Measurements from ENCODE around the gene ZNF273.
"Not testable (repeated sequence)": the region's sequence is repeated elsewhere in the genome, so short reads cannot be mapped to it uniquely, and the experiment has no call there.

The ZNF273 gene

GRCh38 chr7:64902806-64903721 is at the start of gene ZNF273:
Gene ZNF273 (plus strand): TSS chr7:64903273. CDS start chr7:64903318, 45 bp downstream.
- WGBS (ENCODE audit: insufficient coverage, insufficient read length) = no CpG with 5 or more reads among the region's 34 CpGs
- Histone ChIP-seq H3K36me3 (ENCODE audit: control insufficient read depth, insufficient read depth, low read length) (no peaks in the 10 kb centered on the region), H3K27me3 (ENCODE audit: control insufficient read depth, insufficient read depth, low read length) (no peaks in the 10 kb centered on the region), H3K4me3 (ENCODE audit: low read length) (peak within 1 kb of the TSS; percentile 93), H3K27ac (ENCODE audit: low read length) (no peak within 1 kb of the TSS), H3K4me1 (ENCODE audit: control insufficient read depth, insufficient read depth, low read length) (no peaks in the 10 kb centered on the region), H3K9me3 (ENCODE audit: control insufficient read depth, insufficient read depth, low read length) (no peaks in the 10 kb centered on the region)
- DNase-seq (ENCODE audit: low read depth, low spot score) = peak; percentile 81

- Histone ChIP-seq H3K27me3 (ENCODE audit: control insufficient read depth, insufficient read depth, low read length) (no peaks in the 10 kb centered on the region), H3K4me3 (ENCODE audit: low read length) (no peak overlapping the region), H3K36me3 (ENCODE audit: control insufficient read depth, insufficient read depth, low read length) (no peaks in the 10 kb centered on the region), H3K27ac (ENCODE audit: low read length) (no peak overlapping the region), H3K9me3 (ENCODE audit: control insufficient read depth, insufficient read depth, low read length) (no peaks in the 10 kb centered on the region), H3K4me1 (ENCODE audit: control insufficient read depth, insufficient read depth, low read length) (no peaks in the 10 kb centered on the region)
- no peak for DNase-seq (ENCODE audit: low read depth, low spot score)
- no CpG with 5 or more reads among the region's 4 CpGs for WGBS (ENCODE audit: insufficient coverage, insufficient read length)
Measured at GRCh38 chr7:64853679-64854078, 49.4 kb upstream of the ZNF273 start.

GRCh38 chr7:64854969-64855368 is 48.1 kb upstream of the ZNF273 start:
- no peak for DNase-seq (ENCODE audit: low read depth, low spot score)
- WGBS (ENCODE audit: insufficient coverage, insufficient read length) = no CpG with 5 or more reads among the region's 1 CpG
- no peaks in the 10 kb centered on the region for H3K36me3 ChIP-seq (ENCODE audit: control insufficient read depth, insufficient read depth, low read length)

GRCh38 chr7:64863021-64863420 is 40.1 kb upstream of the ZNF273 start:
- no CpG with 5 or more reads among the region's 9 CpGs for WGBS (ENCODE audit: insufficient coverage, insufficient read length)
- peaks cover 2% of the 10 kb centered on the region for H3K9me3 ChIP-seq (ENCODE audit: control insufficient read depth, insufficient read depth, low read length)
- H3K27ac ChIP-seq (ENCODE audit: low read length) = no peak overlapping the region
- no peaks in the 10 kb centered on the region; the same call in 1 of the 2 replicates for H3K36me3 ChIP-seq (ENCODE audit: control insufficient read depth, insufficient read depth, low read length)
- DNase-seq (ENCODE audit: low read depth, low spot score) = no peak
- H3K4me1 ChIP-seq (ENCODE audit: control insufficient read depth, insufficient read depth, low read length) = no peaks in the 10 kb centered on the region
- no peaks in the 10 kb centered on the region for H3K27me3 ChIP-seq (ENCODE audit: control insufficient read depth, insufficient read depth, low read length)
- no peak overlapping the region for H3K4me3 ChIP-seq (ENCODE audit: low read length)

More at GRCh38 chr7:64854969-64855368, 48.1 kb upstream of the ZNF273 start:
- Histone ChIP-seq H3K27ac (ENCODE audit: low read length) (no peak overlapping the region), H3K27me3 (ENCODE audit: control insufficient read depth, insufficient read depth, low read length) (no peaks in the 10 kb centered on the region), H3K4me3 (ENCODE audit: low read length) (no peak overlapping the region), H3K9me3 (ENCODE audit: control insufficient read depth, insufficient read depth, low read length) (no peaks in the 10 kb centered on the region), H3K4me1 (ENCODE audit: control insufficient read depth, insufficient read depth, low read length) (no peaks in the 10 kb centered on the region)

- DNase-seq (ENCODE audit: low read depth, low spot score); H3K27ac ChIP-seq (ENCODE audit: low read length); H3K4me3 ChIP-seq (ENCODE audit: low read length); H3K36me3 ChIP-seq (ENCODE audit: control insufficient read depth, insufficient read depth, low read length); H3K4me1 ChIP-seq (ENCODE audit: control insufficient read depth, insufficient read depth, low read length); H3K27me3 ChIP-seq (ENCODE audit: control insufficient read depth, insufficient read depth, low read length); H3K9me3 ChIP-seq (ENCODE audit: control insufficient read depth, insufficient read depth, low read length): not testable (repeated sequence)
- WGBS (ENCODE audit: insufficient coverage, insufficient read length) = no CpG with 5 or more reads among the region's 3 CpGs
Measured at GRCh38 chr7:64863530-64863929, 39.5 kb upstream of the ZNF273 start.

- Histone ChIP-seq H3K4me1 (ENCODE audit: control insufficient read depth, insufficient read depth, low read length) (no peaks in the 10 kb centered on the region), H3K36me3 (ENCODE audit: control insufficient read depth, insufficient read depth, low read length) (no peaks in the 10 kb centered on the region; the same call in 1 of the 2 replicates), H3K27ac (ENCODE audit: low read length) (no peak overlapping the region), H3K27me3 (ENCODE audit: control insufficient read depth, insufficient read depth, low read length) (no peaks in the 10 kb centered on the region), H3K4me3 (ENCODE audit: low read length) (no peak overlapping the region), H3K9me3 (ENCODE audit: control insufficient read depth, insufficient read depth, low read length) (peaks cover 2% of the 10 kb centered on the region)
- no peak for DNase-seq (ENCODE audit: low read depth, low spot score)
- no CpG with 5 or more reads among the region's 7 CpGs for WGBS (ENCODE audit: insufficient coverage, insufficient read length)
Measured at GRCh38 chr7:64863969-64864368, 39.1 kb upstream of the ZNF273 start.

- WGBS (ENCODE audit: insufficient coverage, insufficient read length) = no CpG with 5 or more reads among the region's 18 CpGs
- Histone ChIP-seq H3K4me1 (ENCODE audit: control insufficient read depth, insufficient read depth, low read length) (no peaks in the 10 kb centered on the region), H3K27me3 (ENCODE audit: control insufficient read depth, insufficient read depth, low read length) (no peaks in the 10 kb centered on the region), H3K4me3 (ENCODE audit: low read length) (no peak overlapping the region), H3K27ac (ENCODE audit: low read length) (no peak overlapping the region), H3K36me3 (ENCODE audit: control insufficient read depth, insufficient read depth, low read length) (no peaks in the 10 kb centered on the region; the same call in 1 of the 2 replicates), H3K9me3 (ENCODE audit: control insufficient read depth, insufficient read depth, low read length) (peaks cover 2% of the 10 kb centered on the region)
- DNase-seq (ENCODE audit: low read depth, low spot score) = no peak
Measured at GRCh38 chr7:64867863-64868440, 35.1 kb upstream of the ZNF273 start.

GRCh38 chr7:64868499-64868898 is 34.6 kb upstream of the ZNF273 start:
- no CpG with 5 or more reads among the region's 11 CpGs for WGBS (ENCODE audit: insufficient coverage, insufficient read length)
- Histone ChIP-seq H3K36me3 (ENCODE audit: control insufficient read depth, insufficient read depth, low read length) (no peaks in the 10 kb centered on the region), H3K4me1 (ENCODE audit: control insufficient read depth, insufficient read depth, low read length) (no peaks in the 10 kb centered on the region), H3K9me3 (ENCODE audit: control insufficient read depth, insufficient read depth, low read length) (peaks cover 2% of the 10 kb centered on the region; the same call in 1 of the 2 replicates), H3K4me3 (ENCODE audit: low read length) (no peak overlapping the region), H3K27me3 (ENCODE audit: control insufficient read depth, insufficient read depth, low read length) (no peaks in the 10 kb centered on the region), H3K27ac (ENCODE audit: low read length) (no peak overlapping the region)
- DNase-seq (ENCODE audit: low read depth, low spot score) = no peak

- Histone ChIP-seq H3K36me3 (ENCODE audit: control insufficient read depth, insufficient read depth, low read length) (no peaks in the 10 kb centered on the region), H3K9me3 (ENCODE audit: control insufficient read depth, insufficient read depth, low read length) (peaks cover 2% of the 10 kb centered on the region; the same call in 1 of the 2 replicates), H3K27ac (ENCODE audit: low read length) (no peak overlapping the region), H3K4me3 (ENCODE audit: low read length) (no peak overlapping the region), H3K4me1 (ENCODE audit: control insufficient read depth, insufficient read depth, low read length) (no peaks in the 10 kb centered on the region), H3K27me3 (ENCODE audit: control insufficient read depth, insufficient read depth, low read length) (no peaks in the 10 kb centered on the region)
- WGBS (ENCODE audit: insufficient coverage, insufficient read length) = no CpG with 5 or more reads among the region's 8 CpGs
- no peak for DNase-seq (ENCODE audit: low read depth, low spot score)
Measured at GRCh38 chr7:64869121-64869725, 33.9 kb upstream of the ZNF273 start.

- WGBS (ENCODE audit: insufficient coverage, insufficient read length) = no CpG with 5 or more reads among the region's 32 CpGs
- Histone ChIP-seq H3K4me3 (ENCODE audit: low read length) (no peak overlapping the region), H3K36me3 (ENCODE audit: control insufficient read depth, insufficient read depth, low read length) (no peaks in the 10 kb centered on the region), H3K27me3 (ENCODE audit: control insufficient read depth, insufficient read depth, low read length) (no peaks in the 10 kb centered on the region), H3K9me3 (ENCODE audit: control insufficient read depth, insufficient read depth, low read length) (peaks cover 2% of the 10 kb centered on the region; the same call in 1 of the 2 replicates), H3K4me1 (ENCODE audit: control insufficient read depth, insufficient read depth, low read length) (no peaks in the 10 kb centered on the region), H3K27ac (ENCODE audit: low read length) (no peak overlapping the region)
- no peak for DNase-seq (ENCODE audit: low read depth, low spot score)
Measured at GRCh38 chr7:64869912-64870562, 33.0 kb upstream of the ZNF273 start.
